ENCODE results near the gene SV2C.
A peak's percentile ranks its signal among the peaks of the same experiment; 100 is the strongest.

The SV2C gene

GRCh38 chr5:76393035-76393680 is 310.0 kb downstream of the SV2C start:
- intact Hi-C loops (cut with DNase I), result no loop called here
- no peak for DNase-seq

GRCh38 chr5:76397200-76397599 is 314.0 kb downstream of the SV2C start:
- intact Hi-C loops (cut with DNase I), result no loop called here
- DNase-seq, result no peak

GRCh38 chr5:76399268-76399667 is 316.1 kb downstream of the SV2C start:
- intact Hi-C loops (cut with DNase I), result no loop called here
- no peak for DNase-seq

- no peak for DNase-seq
- intact Hi-C loops (cut with DNase I), result no loop called here
Measured at GRCh38 chr5:76400466-76400865, 317.3 kb downstream of the SV2C start.

GRCh38 chr5:76401801-76402250 is 318.6 kb downstream of the SV2C start:
- no peak for DNase-seq
- intact Hi-C loops (cut with DNase I), result no loop called here

- no peak for DNase-seq
- intact Hi-C loops (cut with DNase I), result no loop called here
Measured at GRCh38 chr5:76402251-76402885, 319.2 kb downstream of the SV2C start.

- DNase-seq, result peak in 9 of 10 donors; percentile 16 to 88 (median 34)
- intact Hi-C loops (cut with DNase I), result no loop called here
Measured at GRCh38 chr5:76402886-76403765, 319.9 kb downstream of the SV2C start, which contains the start of gene IQGAP2. TSS of gene IQGAP2 (plus strand) at chr5:76403285. CDS start at chr5:76403546, 261 bp downstream.
